Spleen (tissue), 11 donors: ENCODE data around the gene DQX1. TPM values are rescaled to one million over a fixed set of nuclear protein-coding genes. Genes with fewer than 3 reads are reported as not detected.

Source experiments
- DNase-seq: peaks from one replicate; pipeline ENCODE4 v3.0.0-alpha.2; 2020
- H3K27ac ChIP-seq, 8 donors: fragments of 200-600 bp; sonication (generic) in 7 of 8; 1 replicate in 4 of 8; 2 replicates in 4 of 8; pipeline versions ENCODE4 v1.5.0 to v1.8.0; 2016 to 2021; ENCODE audit warnings: inconsistent platforms in 4 of 8, mild to moderate bottlenecking in 4 of 8, moderate library complexity in 1 of 8
- H3K27me3 ChIP-seq, 7 donors: fragments of 200-600 bp; sonication (generic) in 6 of 7; replicated peaks in 1 of 7; 1 replicate in 4 of 7; 2 replicates in 3 of 7; pipeline versions ENCODE4 v1.5.0 to v1.8.0; 2016 to 2021; ENCODE audit warnings: inconsistent platforms in 3 of 7, mild to moderate bottlenecking in 1 of 7
- H3K36me3 ChIP-seq, 6 donors: fragments of 200-600 bp; sonication (generic) in 5 of 6; 1 replicate in 4 of 6; 2 replicates in 2 of 6; pipeline versions ENCODE4 v1.5.0 to v1.8.0; 2016 to 2021; ENCODE audit warnings: inconsistent platforms in 2 of 6
- H3K4me1 ChIP-seq, 6 donors: fragments of 200-600 bp; sonication (generic) in 5 of 6; 1 replicate in 3 of 6; 2 replicates in 3 of 6; pipeline versions ENCODE4 v1.5.0 to v1.8.0; 2016 to 2021; ENCODE audit warnings: inconsistent platforms in 3 of 6
- H3K4me3 ChIP-seq, 8 donors: fragments of 200-600 bp; sonication (generic) in 7 of 8; 1 replicate in 4 of 8; 2 replicates in 4 of 8; pipeline versions ENCODE4 v1.5.0 to v1.8.0; 2016 to 2021; ENCODE audit warnings: inconsistent platforms in 4 of 8, mild to moderate bottlenecking in 4 of 8, moderate library complexity in 2 of 8
- H3K9me3 ChIP-seq, 8 donors: fragments of 200-600 bp; sonication (generic) in 7 of 8; 1 replicate in 4 of 8; 2 replicates in 4 of 8; pipeline versions ENCODE4 v1.5.0 to v1.8.0; 2016 to 2021; ENCODE audit warnings: inconsistent platforms in 4 of 8
- POLR2A ChIP-seq, 3 donors: fragments of 450-650 bp; IDR thresholded peaks; one replicate each; pipeline ENCODE4 v1.5.1; 2017; ENCODE audit warnings: antibody characterized with exemption in 3 of 3, mild to moderate bottlenecking in 1 of 3
- POLR2AphosphoS5 ChIP-seq, 3 donors: sonication (generic); formaldehyde crosslinking; IDR thresholded peaks; one replicate each; pipeline ENCODE4 v1.5.1; 2017; ENCODE audit warnings: antibody characterized with exemption in 3 of 3
- WGBS, 5 donors: extraction: QIAGEN DNeasy Blood & Tissue Kit in 3 of 5; methylation state at CpG; one replicate each; pipeline versions ENCODE4 v1.1.5 to v1.1.7; 2013 to 2018; 5-methylcytosine and 5-hydroxymethylcytosine counted together
- intact Hi-C: fragments of 100-400 bp; cut with DNase I; formaldehyde crosslinking; loops from one replicate; pipeline ENCODE4 v1.15.0; 2023; ENCODE audit warnings: low total_unique reads
- polyA plus RNA-seq, 3 donors: library from polyadenylated mRNA; stranded (reverse); fragments of 200-250 nt; gene quantifications; one replicate each; pipeline ENCODE4 v1.2.1, GENCODE V29; 2013
- total RNA-seq, 7 donors: library from RNA; depleted of rRNA in 3 of 7; stranded (reverse); fragments of >200 nt in 3 of 7; fragmentation: NEBNext Ultra II Directional in 4 of 7; extraction: Animal tissue kit (Norgen Biotek cat#: 25700) in 4 of 7; gene quantifications; one replicate each; pipeline versions ENCODE4 v1.1.0 to v1.2.1, GENCODE V29; 2016 to 2021
- TF ChIP-seq, protein P1 (sequence below), 11 experiments: fragments of 200-600 bp in 7 of 11; fragments of 450-650 bp in 4 of 11; sonication (generic) in 4 of 11; IDR thresholded peaks in 8 of 11; conservative IDR thresholded peaks in 3 of 11; 1 replicate in 7 of 11; 2 replicates in 4 of 11; pipeline versions ENCODE4 v1.4.0 to v1.8.0; 2016 to 2021; ENCODE audit warnings: antibody characterized with exemption in 11 of 11, inconsistent platforms in 4 of 11, mild to moderate bottlenecking in 1 of 11
- donor health status: healthy with polysubstance abuse.
- donor health status: DM: no; HTN: no; CAD: no; lungs with moderate emphysema.
- donor health status: DM: no; HTN: no; CAD: no.
- donor health status: Bipolar disorder and iron deficiency.
- donor health status: healthy.
- donor health status: DM: no; HTN: no; CAD: no.
- donor health status: DM: yes; HTN: yes; CAD: no.

DQX1 gene
- total and polyA plus RNA-seq, 10 donors: 0.09 to 0.52 (median 0.31) TPM; not detected in 2

DNA sequence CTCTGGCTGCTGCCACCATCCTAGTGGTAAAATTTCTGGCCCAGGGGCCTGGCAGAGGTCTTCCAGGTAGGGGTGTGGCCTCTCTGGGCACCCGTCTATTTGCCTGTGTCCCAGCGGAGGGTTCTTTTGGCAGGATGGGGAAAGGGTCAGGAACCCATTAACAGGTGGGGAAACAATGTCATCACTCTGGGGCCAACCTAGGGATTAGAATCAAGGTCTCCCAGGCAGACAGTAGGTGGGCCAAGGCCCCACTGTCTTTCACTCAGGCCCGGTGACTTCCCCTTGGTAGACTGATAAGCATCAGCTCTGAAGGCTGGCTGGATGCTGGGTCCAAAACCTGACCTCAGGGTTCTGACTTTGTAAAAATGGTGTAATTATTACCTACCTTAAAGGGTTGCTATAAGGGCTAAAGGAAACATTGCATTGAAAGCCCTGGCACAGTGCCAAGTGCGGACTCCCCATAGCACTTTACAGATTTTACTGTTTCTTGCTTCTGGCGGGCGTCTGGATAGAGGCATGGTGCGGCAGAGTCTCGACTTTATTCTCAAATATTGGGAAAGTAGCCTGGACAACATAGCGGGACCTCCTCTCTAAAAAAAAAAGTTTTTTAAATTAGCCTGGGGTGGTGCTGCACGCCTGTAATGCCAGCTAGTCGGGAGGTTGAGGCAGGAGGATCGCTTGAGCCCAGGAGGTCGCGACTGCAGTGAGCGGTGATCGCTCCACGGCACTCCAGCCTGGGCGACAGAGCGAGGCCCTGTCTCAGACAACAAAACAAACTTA is 28.8 kb downstream of the DQX1 start:
- TF ChIP-seq POLR2A (IDR thresholded peaks at IDR 0.05): no peak
- TF ChIP-seq POLR2AphosphoS5 (IDR thresholded peaks at IDR 0.05): peak in 1 of 3 donors; percentile 25
- WGBS, 5 donors: 55 to 69% (median 62%) methylated on average over 18 to 19 of the region's 19 CpGs
- Histone ChIP-seq H3K27me3 (peaks cover 9 to 56% (median 34%) of the 10 kb centered on the region in 7 donors), H3K4me3 (peak overlapping the region in 6 of 8 donors; percentile 34 to 68 (median 51)), H3K27ac (no peak overlapping the region), H3K4me1 (peaks cover 24 to 42% (median 35%) of the 10 kb centered on the region in 6 donors), H3K36me3 (peaks cover under 1 to 27% (median 21%) of the 10 kb centered on the region in 6 donors), H3K9me3 (no peaks in the 10 kb centered on the region)
- intact Hi-C loops: no loop called here
- peak; percentile 30 for DNase-seq

GRCh38 chr2:74495440-74495839 is 30.6 kb downstream of the DQX1 start:
- TF ChIP-seq POLR2AphosphoS5 (IDR thresholded peaks at IDR 0.05) (no peak), POLR2A (IDR thresholded peaks at IDR 0.05) (no peak)
- TF ChIP-seq, protein P1, sequence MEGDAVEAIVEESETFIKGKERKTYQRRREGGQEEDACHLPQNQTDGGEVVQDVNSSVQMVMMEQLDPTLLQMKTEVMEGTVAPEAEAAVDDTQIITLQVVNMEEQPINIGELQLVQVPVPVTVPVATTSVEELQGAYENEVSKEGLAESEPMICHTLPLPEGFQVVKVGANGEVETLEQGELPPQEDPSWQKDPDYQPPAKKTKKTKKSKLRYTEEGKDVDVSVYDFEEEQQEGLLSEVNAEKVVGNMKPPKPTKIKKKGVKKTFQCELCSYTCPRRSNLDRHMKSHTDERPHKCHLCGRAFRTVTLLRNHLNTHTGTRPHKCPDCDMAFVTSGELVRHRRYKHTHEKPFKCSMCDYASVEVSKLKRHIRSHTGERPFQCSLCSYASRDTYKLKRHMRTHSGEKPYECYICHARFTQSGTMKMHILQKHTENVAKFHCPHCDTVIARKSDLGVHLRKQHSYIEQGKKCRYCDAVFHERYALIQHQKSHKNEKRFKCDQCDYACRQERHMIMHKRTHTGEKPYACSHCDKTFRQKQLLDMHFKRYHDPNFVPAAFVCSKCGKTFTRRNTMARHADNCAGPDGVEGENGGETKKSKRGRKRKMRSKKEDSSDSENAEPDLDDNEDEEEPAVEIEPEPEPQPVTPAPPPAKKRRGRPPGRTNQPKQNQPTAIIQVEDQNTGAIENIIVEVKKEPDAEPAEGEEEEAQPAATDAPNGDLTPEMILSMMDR (IDR thresholded peaks at IDR 0.05 in 8 of 11, conservative IDR thresholded peaks at IDR 0.05 in 3 of 11): no peak
- Histone ChIP-seq H3K27me3 (peaks cover 9 to 38% (median 34%) of the 10 kb centered on the region in 7 donors), H3K27ac (no peak overlapping the region), H3K4me1 (peaks cover 24 to 34% (median 29%) of the 10 kb centered on the region in 6 donors), H3K36me3 (peaks cover 5 to 44% (median 38%) of the 10 kb centered on the region in 6 donors), H3K4me3 (no peak overlapping the region), H3K9me3 (no peaks in the 10 kb centered on the region)
- intact Hi-C loops: no loop called here
- 87 to 94% (median 93%) methylated on average over 1 of the region's 1 CpG for WGBS, 5 donors
- no peak for DNase-seq

- H3K4me3 ChIP-seq: no peak overlapping the region
- 88 to 98% (median 91%) methylated on average over 3 of the region's 3 CpGs for WGBS, 5 donors
- peaks cover 5 to 63% (median 46%) of the 10 kb centered on the region in 6 donors for H3K36me3 ChIP-seq
- no peak for TF ChIP-seq POLR2A (IDR thresholded peaks at IDR 0.05)
- TF ChIP-seq, protein P1 (IDR thresholded peaks at IDR 0.05 in 8 of 11, conservative IDR thresholded peaks at IDR 0.05 in 3 of 11): no peak
- no peak for TF ChIP-seq POLR2AphosphoS5 (IDR thresholded peaks at IDR 0.05)
- peaks cover 0 to 19% (median 15%) of the 10 kb centered on the region in 7 donors for H3K27me3 ChIP-seq
- DNase-seq: no peak
- no peak overlapping the region for H3K27ac ChIP-seq
- no peaks in the 10 kb centered on the region for H3K9me3 ChIP-seq
- peaks cover 11 to 15% (median 13%) of the 10 kb centered on the region in 6 donors for H3K4me1 ChIP-seq
- intact Hi-C loops: no loop called here
These were observed 32.5 kb downstream of the DQX1 start for GRCh38 chr2:74493546-74493945.

GRCh38 chr2:74491648-74492544 is 34.1 kb downstream of the DQX1 start:
- TF ChIP-seq POLR2AphosphoS5 (IDR thresholded peaks at IDR 0.05) (no peak), POLR2A (IDR thresholded peaks at IDR 0.05) (no peak)
- TF ChIP-seq, protein P1 (IDR thresholded peaks at IDR 0.05 in 8 of 11, conservative IDR thresholded peaks at IDR 0.05 in 3 of 11): no peak
- Histone ChIP-seq H3K27me3 (peaks cover 0 to 3% (median 0%) of the 10 kb centered on the region in 7 donors), H3K4me1 (peaks cover 0 to 4% (median 0%) of the 10 kb centered on the region in 6 donors), H3K36me3 (peaks cover 5 to 80% (median 55%) of the 10 kb centered on the region in 6 donors), H3K27ac (no peak overlapping the region), H3K9me3 (no peaks in the 10 kb centered on the region), H3K4me3 (no peak overlapping the region)
- WGBS, 5 donors: 93 to 96% (median 95%) methylated on average over 12 of the region's 12 CpGs
- intact Hi-C loops: no loop called here
- DNase-seq: peak; percentile 56
